Measurements from ENCODE around the gene ZNF532. TPM values are rescaled to one million over a fixed set of nuclear protein-coding genes. Genes with fewer than 3 reads are reported as not detected.
A peak's percentile ranks its signal among the peaks of the same experiment; 100 is the strongest.
"Not testable (repeated sequence)": the region's sequence is repeated elsewhere in the genome, so short reads cannot be mapped to it uniquely, and the experiment has no call there.

The ZNF532 gene
- 7.3 TPM for total RNA-seq

- no peak for DNase-seq (ENCODE audit: low read depth in 2 of 3, low spot score in 2 of 3)
These were observed at the start of gene ZNF532 for GRCh38 chr18:58864146-58865032. Gene ZNF532 (plus strand): TSS chr18:58864877. CDS start in a region left out here.

- DNase-seq (ENCODE audit: low read depth in 2 of 3, low spot score in 2 of 3), result peak in 1 of 3 donors; percentile 13
These were observed 45.6 kb upstream of the ZNF532 start for GRCh38 chr18:58819051-58819450.

GRCh38 chr18:58820251-58820650 lies 44.4 kb upstream of the ZNF532 start:
- DNase-seq (ENCODE audit: low read depth in 2 of 3, low spot score in 2 of 3), result no peak

- no peak for DNase-seq (ENCODE audit: low read depth in 2 of 3, low spot score in 2 of 3)
These were observed 41.7 kb upstream of the ZNF532 start for GRCh38 chr18:58822944-58823343.

- no peak for DNase-seq (ENCODE audit: low read depth in 2 of 3, low spot score in 2 of 3)
These were observed 41.3 kb upstream of the ZNF532 start for GRCh38 chr18:58823412-58823811.

- not testable (repeated sequence) for DNase-seq (ENCODE audit: low read depth in 2 of 3, low spot score in 2 of 3)
These were observed 37.8 kb upstream of the ZNF532 start for GRCh38 chr18:58826926-58827325.

- DNase-seq (ENCODE audit: low read depth in 2 of 3, low spot score in 2 of 3), result no peak
These were observed 37.2 kb upstream of the ZNF532 start for GRCh38 chr18:58827428-58827827.

- DNase-seq (ENCODE audit: low read depth in 2 of 3, low spot score in 2 of 3), result no peak
These were observed 36.8 kb upstream of the ZNF532 start for GRCh38 chr18:58827886-58828285.

GRCh38 chr18:58828399-58829121 lies 36.1 kb upstream of the ZNF532 start:
- DNase-seq (ENCODE audit: low read depth in 2 of 3, low spot score in 2 of 3), result no peak

- DNase-seq (ENCODE audit: low read depth in 2 of 3, low spot score in 2 of 3), result no peak
These were observed 35.4 kb upstream of the ZNF532 start for GRCh38 chr18:58829263-58829662.

GRCh38 chr18:58829886-58830285 lies 34.8 kb upstream of the ZNF532 start:
- not testable (repeated sequence) for DNase-seq (ENCODE audit: low read depth in 2 of 3, low spot score in 2 of 3)

- no peak for DNase-seq (ENCODE audit: low read depth in 2 of 3, low spot score in 2 of 3)
These were observed 33.1 kb upstream of the ZNF532 start for GRCh38 chr18:58831606-58832005.

GRCh38 chr18:58838165-58838860 lies 26.4 kb upstream of the ZNF532 start:
- no peak for DNase-seq (ENCODE audit: low read depth in 2 of 3, low spot score in 2 of 3)

GRCh38 chr18:58838946-58839345 lies 25.7 kb upstream of the ZNF532 start:
- DNase-seq (ENCODE audit: low read depth in 2 of 3, low spot score in 2 of 3), result no peak

GRCh38 chr18:58842978-58843687 lies 21.5 kb upstream of the ZNF532 start:
- DNase-seq (ENCODE audit: low read depth in 2 of 3, low spot score in 2 of 3), result no peak

- no peak for DNase-seq (ENCODE audit: low read depth in 2 of 3, low spot score in 2 of 3)
These were observed 21.0 kb upstream of the ZNF532 start for GRCh38 chr18:58843688-58844035.

- DNase-seq (ENCODE audit: low read depth in 2 of 3, low spot score in 2 of 3), result no peak
These were observed 19.8 kb upstream of the ZNF532 start for GRCh38 chr18:58844871-58845270.

- DNase-seq (ENCODE audit: low read depth in 2 of 3, low spot score in 2 of 3), result no peak
These were observed 18.6 kb upstream of the ZNF532 start for GRCh38 chr18:58845928-58846724.

- peak in 1 of 3 donors; percentile 18 for DNase-seq (ENCODE audit: low read depth in 2 of 3, low spot score in 2 of 3)
These were observed 17.1 kb upstream of the ZNF532 start for GRCh38 chr18:58847383-58848071.
